HPDE6-E6E7 (cell line): ENCODE data around the gene LRRK1.

Experiments
- DNase-seq: peaks from one replicate; pipeline ENCODE4 v3.0.0; 2011; ENCODE audit warnings: missing footprints; ENCODE audit errors: extremely low spot score

Gene LRRK1

DNA sequence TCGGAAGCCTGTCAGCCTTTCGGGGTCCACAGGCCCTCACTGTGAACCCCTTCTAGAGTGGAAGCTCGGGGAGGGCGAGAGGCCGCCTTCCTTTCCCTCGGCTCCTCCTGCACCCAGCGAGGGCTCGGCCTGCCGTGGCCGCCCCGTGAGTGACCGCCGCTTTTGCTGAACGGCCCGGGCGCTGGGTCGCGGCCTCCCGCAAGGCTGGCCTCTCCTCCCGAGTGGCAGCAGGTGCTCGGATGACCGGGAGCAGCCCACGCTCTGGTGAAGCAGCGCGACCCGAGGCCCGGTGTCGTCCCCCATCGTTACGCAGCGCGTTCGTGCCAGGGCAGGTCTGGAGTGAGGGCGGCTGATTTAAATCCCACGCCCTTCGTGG, 53.8 kb downstream of the LRRK1 start:
- no peak for DNase-seq

DNA sequence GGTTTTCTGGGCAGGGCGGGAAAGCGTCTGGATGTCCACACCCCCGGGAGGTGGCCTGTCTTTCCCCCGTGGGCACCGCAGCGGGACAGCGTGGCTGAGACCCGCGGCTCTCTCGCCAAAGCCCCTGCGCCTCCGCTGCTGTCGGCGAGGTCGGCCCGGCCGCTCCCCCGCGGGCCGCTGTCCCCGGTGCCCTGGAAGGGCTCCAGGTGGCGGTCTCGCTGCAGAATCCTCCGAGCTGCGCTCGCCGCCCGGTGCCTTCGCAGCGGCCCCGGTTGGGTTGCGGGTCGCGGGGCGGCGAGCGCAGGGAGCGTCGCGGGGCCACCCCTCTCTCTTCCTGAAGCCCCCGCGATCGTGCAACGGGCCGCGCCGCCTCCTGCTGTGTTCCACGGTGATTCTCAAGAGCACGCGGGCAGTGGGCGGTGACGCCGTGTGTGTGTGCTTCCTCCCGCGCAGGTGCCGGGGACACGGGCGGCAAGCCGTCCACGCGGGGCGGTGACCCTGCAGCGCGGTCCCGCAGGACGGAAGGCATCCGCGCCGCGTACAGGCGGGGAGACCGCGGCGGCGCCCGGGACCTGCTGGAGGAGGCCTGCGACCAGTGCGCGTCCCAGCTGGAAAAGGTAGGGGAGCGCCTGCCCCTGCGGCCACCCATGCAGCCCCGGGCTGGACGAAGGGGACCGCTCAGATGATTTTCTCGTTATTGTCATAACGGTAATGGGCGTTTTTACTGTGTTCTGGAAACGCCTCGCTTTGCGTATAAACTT, 54.4 kb downstream of the LRRK1 start:
- DNase-seq = no peak

DNA sequence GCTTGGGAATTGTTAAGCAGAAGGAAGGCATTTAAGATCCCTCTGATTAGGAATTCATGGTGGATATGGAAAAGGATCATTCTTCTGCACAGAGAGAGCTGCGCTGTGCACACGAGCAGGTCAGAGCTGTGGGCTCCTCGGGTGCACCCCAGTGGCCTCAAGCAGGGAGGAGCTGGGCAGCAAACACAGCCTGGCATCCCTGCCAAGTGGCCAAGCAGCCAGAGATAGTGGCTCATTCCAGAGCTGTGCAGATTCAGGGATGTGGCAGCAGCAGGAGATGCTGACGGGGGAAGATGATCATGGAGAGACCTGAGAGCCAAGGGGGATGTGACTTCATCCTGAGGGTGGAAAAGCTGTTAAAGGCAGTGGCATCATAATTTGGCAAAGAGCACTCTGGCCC, 55.9 kb downstream of the LRRK1 start:
- DNase-seq = no peak

DNA sequence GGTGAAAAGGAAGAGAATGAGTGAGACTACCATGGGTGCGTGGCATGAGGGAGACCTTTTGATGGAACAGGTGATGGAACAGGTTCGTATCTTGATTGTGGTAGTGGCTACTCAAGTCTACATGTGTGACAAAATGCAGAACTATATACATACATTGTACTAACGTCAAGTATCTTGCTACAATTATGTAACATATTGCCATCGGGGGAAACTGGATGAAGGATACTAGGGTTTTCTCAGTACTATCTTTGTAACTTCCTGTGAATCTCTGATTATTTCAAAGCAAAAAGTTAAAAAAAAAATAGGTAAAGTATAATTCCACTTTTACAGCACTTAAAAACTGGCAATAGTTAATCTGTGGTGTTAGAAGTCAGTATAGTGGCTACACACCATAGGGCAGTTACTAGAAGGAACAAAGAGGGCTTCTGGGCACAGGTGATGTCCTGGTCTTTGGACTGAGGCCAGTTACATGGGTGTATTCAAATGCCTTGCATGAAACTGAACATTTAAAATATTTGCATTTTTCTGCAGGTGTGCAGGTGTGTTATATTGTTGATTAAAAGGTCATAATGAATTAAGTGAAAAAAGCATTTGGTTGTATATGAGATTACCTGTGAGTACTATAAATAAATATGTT, 61.4 kb downstream of the LRRK1 start:
- no peak for DNase-seq

DNA sequence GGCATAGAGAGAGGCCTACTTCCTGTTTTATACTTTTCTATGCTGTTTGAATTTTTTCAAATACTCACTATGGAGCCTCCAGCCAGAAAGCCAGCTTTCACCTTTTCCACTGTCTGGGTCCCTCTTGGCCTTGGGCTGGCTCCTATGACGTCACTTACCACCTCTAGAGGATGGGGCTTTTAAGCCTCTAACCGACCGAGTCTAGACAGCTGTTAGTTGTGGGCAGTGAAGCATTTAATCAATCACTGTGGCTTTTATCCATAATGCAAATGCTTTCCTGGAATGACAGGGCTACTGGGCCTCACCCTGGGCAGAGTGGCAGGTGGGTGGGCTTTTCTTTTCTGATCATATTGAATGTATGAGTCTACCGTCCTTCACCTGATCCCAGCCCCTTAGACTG, 61.9 kb downstream of the LRRK1 start:
- DNase-seq = no peak

DNA sequence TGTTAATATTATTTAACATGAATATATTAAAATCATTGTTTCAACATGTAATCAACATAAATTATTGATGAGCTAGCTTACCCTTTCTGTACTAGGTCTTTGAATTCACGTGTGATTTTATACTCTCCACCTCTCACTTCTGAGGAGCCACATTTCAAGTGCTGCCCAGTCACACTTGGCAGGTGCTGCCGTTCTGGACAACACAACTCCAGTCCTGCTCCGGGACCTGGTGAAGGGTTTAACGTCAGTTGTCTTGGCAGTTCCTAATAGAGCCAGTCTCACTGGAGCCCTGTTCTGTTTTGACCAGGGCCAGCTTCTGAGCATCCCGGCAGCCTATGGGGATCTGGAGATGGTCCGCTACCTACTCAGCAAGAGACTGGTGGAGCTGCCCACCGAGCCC, 64.1 kb downstream of the LRRK1 start:
- DNase-seq = no peak

DNA sequence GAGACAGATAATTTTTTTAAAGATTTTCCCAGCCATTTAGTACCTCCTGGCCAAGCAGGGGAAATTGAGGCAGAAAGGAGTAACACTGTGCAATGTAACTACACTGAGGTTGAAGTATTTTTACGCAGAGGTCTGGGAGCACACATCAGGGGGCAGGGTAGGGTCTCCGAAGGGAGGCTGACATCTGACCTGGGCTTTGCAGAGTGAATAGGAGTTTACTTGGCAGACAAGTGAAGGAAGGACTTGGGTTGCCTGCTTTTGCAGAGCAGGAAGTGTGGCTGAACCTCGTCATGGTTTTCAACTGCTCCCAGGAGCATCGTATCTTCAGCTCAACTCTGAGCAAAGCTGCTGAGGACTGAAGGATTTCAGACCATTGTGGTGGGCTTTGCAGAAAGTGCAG, 66.2 kb downstream of the LRRK1 start:
- no peak for DNase-seq

DNA sequence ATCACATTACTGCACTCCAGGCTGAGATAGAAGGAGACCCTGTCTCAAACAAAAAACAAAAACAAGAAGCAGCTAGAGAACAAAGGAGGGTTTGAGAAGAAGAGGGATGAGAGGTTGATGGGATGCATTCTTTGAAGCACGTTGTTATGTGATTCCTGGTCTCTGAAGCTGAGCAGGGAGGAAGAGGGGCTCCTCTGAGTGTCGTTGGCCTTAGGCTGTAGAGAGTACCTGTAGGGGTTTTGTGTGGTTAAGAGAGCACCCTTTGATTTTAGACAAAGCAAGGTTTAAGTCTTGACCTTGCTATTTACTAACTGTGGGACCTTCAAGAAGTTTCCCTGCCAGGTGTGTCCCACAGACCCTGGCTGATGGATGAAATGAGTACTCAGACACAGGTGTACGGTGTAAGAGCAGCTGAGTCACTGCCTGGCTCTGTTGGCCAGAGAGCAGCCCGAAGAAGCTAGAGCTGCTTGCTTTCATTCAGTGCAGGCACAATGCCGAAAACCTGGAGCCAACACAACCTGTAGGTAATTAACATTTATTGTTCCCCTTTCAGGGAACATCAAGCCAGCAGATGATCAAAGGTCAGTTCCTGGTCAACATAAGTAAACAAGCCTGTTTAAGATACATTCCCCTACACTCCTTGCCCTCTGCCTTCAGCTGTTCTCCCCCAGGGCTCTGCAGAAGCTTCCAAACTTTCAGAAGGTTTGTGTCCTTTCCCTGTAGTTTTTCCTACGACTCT, 67.2 kb downstream of the LRRK1 start:
- DNase-seq = no peak

DNA sequence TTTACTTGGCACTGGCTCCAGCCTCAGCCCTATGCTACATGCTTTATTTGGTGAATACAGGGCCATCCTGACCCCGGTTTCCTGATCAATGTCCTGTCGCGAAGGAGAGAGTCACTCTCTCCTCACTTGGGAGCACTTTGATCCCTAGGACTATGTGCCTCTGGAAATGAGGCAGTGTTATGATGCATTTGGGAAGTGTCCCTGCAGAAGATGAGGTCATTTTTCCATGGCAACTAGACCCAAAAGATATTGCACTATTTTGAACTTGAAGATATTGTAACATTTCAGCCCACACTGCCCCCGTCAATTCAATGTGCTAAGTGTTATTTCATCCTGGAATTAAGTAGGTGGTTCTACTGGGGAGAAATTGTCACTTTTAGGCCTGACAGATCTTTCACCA, 68.0 kb downstream of the LRRK1 start:
- no peak for DNase-seq

DNA sequence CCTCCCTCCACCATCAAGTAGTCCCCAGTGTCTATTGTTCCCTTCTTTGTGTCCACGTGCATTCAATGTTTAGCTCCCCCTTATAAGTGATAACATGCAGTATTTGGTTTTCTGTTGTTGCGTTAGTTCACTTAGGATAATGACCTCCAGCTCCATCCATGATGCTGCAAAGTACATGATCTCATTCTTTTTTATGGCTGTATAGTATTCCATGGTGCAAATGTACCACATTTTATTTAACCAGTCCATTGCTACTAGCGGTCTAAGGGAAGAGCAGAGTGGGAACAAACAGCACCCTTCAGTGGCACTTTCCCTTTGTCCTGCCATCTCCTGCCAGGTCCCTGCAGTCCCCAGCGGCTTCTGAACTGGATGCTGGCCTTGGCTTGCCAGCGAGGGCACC, 69.1 kb downstream of the LRRK1 start:
- DNase-seq = no peak

DNA sequence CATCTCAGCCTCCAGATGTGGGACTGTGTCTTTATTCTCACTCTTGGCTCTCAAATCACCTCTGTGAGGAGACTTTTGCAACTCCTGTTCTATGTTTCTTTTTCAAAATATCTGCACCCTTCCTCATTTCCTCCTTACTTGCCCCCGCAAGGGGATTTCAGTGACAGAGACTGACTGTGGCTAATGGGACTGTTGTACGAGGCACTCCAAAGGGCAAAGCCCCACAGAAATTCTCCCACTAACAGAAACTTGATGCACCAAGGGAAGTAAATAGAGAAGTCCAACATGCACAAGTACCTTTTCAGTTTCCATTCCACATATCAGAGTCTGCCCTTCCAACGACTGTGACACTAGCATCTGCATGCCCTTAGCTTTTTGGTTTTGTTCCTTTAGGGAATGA, 69.7 kb downstream of the LRRK1 start:
- DNase-seq = no peak

DNA sequence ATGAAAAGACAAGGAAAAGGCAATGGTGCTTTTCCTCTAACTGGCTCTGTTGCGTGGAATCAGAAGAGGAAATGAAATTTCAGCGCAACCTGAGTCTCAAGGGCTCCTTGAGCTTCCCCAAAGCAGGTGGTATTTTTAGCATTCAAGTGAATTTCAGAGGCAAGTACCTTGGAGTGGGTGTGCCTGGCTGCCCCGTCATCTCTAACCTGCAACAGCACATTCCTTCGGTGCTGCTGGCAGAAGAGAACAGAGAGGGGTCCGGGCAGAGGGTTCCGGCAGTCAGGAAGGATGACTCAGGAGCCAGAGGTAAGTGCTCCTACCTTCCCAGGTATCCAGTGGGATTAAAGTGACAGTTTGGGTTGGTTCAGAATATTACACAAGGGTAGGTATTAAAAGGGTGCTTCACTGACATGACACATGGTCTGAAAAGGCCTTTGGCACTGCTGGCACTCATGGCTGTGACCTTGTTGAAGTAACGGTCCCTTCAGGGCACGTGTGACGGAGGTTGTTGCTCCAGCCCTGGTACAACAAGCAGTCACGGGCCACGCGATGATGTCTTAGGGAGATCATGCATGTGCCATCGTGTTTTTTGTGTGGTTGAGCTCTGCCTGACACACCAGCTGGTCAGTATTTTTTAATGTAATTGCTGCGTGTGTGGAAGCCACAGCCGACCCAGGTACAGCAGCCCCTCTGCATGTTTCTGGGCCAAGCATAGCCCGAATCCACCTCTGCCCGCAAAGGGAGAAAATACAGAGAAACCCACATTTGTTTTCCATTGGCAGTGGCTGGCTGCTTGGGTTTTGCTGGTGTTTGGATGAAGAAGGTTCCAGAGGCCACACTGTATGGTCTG, 75.7 kb downstream of the LRRK1 start:
- no peak for DNase-seq

DNA sequence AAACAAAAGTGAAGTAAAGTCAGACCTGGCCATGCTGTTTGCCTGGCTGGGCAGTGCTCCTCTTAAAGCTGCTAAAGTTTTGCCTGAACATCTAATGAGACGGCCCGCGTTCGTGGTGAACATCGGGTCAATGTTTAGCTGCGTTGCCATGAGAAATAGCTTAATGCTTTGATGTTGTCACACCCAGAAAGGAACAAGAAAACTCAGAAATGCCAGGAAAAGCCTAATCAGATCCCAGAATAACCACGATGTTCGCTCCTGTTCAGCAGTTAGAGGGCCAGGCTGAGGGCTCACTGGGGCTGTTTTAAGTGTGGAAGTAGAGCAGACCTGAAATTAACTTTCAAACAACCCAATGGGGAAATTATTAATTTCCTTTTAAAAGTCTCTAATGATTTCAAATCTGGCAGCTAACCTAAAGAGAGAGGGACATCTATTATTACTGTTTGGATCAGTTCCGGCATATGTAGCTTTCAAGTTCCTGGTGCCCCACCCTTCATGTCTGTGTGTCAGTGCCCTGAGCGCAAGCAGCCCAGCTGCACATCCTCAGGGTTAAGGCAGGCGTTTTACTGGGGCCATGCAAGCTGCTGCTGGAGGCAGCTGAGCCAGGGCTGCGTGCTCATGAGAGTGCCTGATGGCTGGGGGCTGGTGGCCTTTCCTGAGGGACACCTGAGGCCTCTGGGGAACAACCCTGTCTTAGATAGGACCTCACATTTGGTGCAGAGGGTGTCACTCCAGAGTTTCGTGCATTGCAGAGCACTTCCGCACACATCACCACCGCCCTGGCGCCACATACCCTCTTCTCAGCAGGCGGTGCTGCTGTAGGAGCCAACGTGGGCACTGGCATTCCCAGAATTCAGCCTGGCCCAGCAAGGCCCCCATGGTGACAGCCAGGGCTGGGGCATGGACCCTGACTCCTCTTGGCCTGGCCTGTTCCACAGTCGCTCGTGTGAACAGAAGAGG, 76.6 kb downstream of the LRRK1 start:
- no peak for DNase-seq

DNA sequence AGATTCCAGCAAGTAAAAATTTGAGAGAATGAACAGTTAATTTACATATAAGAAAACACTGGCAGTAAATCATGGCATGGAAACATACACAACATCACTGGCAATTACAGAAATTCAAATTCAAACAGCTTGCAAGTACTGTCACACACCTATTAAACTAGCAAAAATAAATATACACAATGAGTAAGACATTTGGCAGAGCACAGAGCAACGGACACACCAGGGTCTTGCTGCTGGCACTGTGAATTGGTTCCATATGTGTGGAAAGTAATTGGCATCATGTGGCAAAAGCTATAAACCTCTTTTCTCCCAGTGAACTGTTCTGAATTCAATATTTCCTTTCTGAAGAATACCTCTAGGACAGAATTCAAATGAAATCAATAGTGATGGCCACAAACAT, 78.3 kb downstream of the LRRK1 start:
- DNase-seq = no peak

DNA sequence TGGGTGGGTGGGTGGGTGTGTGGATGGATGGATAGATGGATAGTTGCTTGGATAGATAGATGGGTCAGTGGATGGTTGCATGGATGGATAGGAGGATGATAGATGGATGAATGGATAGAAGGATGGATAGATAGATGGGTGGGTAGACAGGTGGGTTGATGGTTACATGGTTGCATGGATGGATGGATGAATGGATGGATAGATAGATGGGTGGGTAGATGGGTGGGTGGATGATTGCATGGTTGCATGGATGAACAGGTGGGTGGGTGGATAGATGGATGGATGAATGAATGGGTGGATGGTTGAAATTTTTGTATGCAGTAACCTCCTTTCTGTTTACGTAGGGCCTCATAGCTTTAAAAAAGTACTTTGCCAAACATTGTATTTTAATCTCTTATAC, 79.5 kb downstream of the LRRK1 start:
- DNase-seq = no peak

DNA sequence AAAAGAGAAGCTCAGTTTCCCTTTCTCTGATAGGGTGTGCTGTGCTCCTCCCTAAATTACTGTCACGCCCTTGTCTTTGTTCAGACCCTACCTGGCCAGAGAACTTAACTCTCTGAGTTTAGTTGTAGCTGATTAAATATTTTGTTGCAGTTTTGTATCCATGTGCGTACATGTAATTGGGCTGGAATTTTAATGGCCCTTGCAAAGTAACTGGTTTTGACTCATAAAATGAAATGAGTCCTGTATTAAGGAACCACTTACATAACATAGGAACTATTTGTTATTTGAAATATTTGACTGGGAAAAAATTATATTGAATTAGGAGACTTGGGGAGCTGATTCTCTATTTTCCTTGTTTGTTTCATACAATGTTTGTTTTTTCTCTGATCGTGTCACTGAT, 80.2 kb downstream of the LRRK1 start:
- no peak for DNase-seq

DNA sequence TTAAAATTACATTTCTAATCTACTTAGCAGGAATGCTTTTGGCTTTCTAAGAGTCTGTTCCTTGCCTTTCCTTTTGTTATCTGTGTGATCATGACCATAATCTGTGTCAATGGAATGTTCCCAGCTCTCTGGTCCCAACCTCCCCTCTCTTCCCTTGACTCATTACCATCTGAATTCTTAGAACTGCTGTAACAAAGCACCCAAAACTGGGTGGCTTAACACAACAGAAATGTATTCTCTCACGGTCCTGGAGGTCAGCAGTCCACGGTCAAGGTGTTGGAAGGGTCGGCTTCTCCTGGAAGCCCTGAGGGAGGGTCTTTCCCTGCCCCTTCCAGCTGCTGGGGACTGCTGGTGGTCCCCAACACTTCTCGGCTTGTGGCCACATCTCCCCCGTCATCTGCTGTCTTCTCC, 81.1 kb downstream of the LRRK1 start:
- DNase-seq = no peak

DNA sequence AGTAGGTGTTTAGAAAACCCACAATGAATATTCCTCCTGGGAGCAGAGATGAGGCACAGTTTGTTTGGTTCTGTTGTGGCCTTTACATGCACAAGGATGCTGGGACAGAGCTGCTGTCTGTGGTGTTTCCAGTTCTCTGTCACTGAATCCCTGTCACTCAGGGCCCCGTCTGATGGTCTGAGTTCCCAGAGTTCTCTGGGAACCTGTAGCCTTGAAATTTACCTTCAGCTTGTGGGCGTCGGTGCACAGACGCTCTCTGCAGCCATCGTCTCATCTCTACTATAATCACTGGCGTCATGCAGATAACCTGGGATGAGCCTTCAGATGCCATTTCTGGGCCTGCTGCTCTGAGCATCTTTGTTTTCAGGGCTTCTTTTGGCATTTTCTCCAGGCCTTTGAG, 81.9 kb downstream of the LRRK1 start:
- no peak for DNase-seq

DNA sequence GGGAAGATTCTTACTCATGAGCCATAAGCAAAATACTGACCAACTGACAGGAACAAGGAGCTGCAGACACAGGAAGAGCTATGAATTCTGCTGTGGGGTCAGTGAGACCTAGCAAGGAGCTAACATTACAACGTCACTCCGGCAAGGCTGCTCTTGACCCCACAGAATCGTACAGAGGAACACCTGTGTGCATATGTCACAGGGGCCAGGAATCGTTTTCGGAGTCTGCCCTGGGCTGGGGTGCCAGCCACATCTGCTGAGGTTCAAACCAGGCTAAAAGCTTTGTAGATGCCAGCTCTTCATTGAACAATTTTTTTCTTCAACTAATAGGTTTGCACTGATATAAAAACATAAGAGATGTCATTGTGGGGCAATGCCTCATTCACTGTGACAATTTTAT, 82.6 kb downstream of the LRRK1 start:
- no peak for DNase-seq

DNA sequence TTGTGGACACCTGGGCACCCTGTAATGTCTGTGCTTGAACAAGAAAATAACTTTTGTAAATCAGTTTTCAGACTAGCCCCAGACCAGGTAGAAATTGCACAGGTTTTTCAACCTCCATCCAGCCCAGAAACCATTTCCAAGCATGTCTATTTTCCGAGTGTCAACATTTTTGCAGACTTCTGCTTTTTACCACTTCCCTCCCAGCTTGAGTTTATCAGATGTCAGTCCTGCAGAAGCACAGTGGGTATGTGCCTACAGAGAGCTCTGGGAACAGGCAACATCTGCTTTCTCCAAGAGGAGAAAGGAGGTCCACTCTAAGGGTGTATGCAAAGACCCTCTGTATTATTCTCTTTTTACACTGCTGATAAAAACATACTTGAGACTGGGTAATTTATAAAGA, 83.9 kb downstream of the LRRK1 start:
- no peak for DNase-seq

DNA sequence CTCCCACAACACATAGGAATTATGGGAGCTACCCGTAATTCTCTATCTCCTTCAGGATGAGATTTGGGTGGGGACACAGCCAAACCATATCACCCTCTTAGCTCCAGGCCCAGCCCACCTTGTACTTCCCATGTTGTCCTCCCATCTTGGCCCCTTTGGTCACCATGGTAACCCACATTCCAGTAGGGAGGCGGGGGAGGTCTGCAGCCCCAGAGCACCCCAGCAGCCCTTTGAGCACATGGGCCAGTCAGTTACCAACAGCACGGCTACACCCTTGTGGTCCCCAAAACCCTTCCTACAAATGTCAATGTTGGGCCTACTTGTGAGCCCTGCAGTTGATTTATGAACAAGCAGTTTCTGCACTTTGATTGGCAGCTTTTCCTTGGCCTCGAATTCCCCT, 84.5 kb downstream of the LRRK1 start:
- DNase-seq = no peak
